GM18505 (cell line): ENCODE results near the gene ZNF780A.
"Not testable (repeated sequence)": the region's sequence is repeated elsewhere in the genome, so short reads cannot be mapped to it uniquely, and the experiment has no call there.

Experiments used
- ATAC-seq: cut with Tn5 transposase; IDR thresholded peaks from one replicate; pipeline ENCODE4 v1.9.1; 2021; ENCODE audit not compliant: unreplicated experiment
- POLR2A ChIP-seq: IDR thresholded peaks from 4 replicates; pipeline ENCODE4 v1.6.1; 2011; ENCODE audit warnings: borderline replicate concordance; ENCODE audit not compliant: insufficient read depth, insufficient read length; ENCODE audit errors: extremely low read depth

The ZNF780A gene

GRCh38 chr19:40090241-40091204 lies at the start of gene ZNF780A:
Gene ZNF780A, minus strand, starts transcription at chr19:40090943. Its CDS starts 6,190 bp downstream, at chr19:40084753.
- ATAC-seq: peak; percentile 64
- TF ChIP-seq POLR2A: no peak

- no peak for ATAC-seq
- TF ChIP-seq POLR2A: no peak
These were observed 49.0 kb upstream of the ZNF780A start for GRCh38 chr19:40139533-40140287.

GRCh38 chr19:40136818-40137217 lies 46.1 kb upstream of the ZNF780A start:
- TF ChIP-seq POLR2A: no peak
- no peak for ATAC-seq

- no peak for TF ChIP-seq POLR2A
- no peak for ATAC-seq
These were observed 44.1 kb upstream of the ZNF780A start for GRCh38 chr19:40134866-40135265.

GRCh38 chr19:40133491-40133890 lies 42.7 kb upstream of the ZNF780A start:
- ATAC-seq: no peak
- no peak for TF ChIP-seq POLR2A

- ATAC-seq: no peak
- no peak for TF ChIP-seq POLR2A
These were observed 39.3 kb upstream of the ZNF780A start for GRCh38 chr19:40130013-40130412.

- no peak for TF ChIP-seq POLR2A
- no peak for ATAC-seq
These were observed 38.7 kb upstream of the ZNF780A start for GRCh38 chr19:40129425-40129824.

GRCh38 chr19:40128991-40129390 lies 38.2 kb upstream of the ZNF780A start:
- ATAC-seq: no peak
- no peak for TF ChIP-seq POLR2A

- no peak for ATAC-seq
- TF ChIP-seq POLR2A: no peak
These were observed 28.6 kb upstream of the ZNF780A start for GRCh38 chr19:40119380-40119779.

- ATAC-seq: not testable (repeated sequence)
These were observed 27.9 kb upstream of the ZNF780A start for GRCh38 chr19:40118638-40119037.

- TF ChIP-seq POLR2A: no peak
- ATAC-seq: no peak
These were observed 25.3 kb upstream of the ZNF780A start for GRCh38 chr19:40116075-40116474.

- ATAC-seq: not testable (repeated sequence)
These were observed 23.4 kb upstream of the ZNF780A start for GRCh38 chr19:40114119-40114518.

GRCh38 chr19:40112271-40112670 lies 21.5 kb upstream of the ZNF780A start:
- ATAC-seq: not testable (repeated sequence)

GRCh38 chr19:40110570-40110969 lies 19.8 kb upstream of the ZNF780A start:
- TF ChIP-seq POLR2A: no peak
- ATAC-seq: no peak
